IgD-negative memory B cell (primary cell): ENCODE results near the gene IGF1R. TPM values are rescaled to one million over a fixed set of nuclear protein-coding genes. Genes with fewer than 3 reads are reported as not detected.

Source experiments
- H3K27ac Mint-ChIP-seq, 3 donors: one replicate each; pipeline ENCODE4 v1.8.0; 2020 to 2022; ENCODE audit warnings: mild to moderate bottlenecking in 3 of 3, mixed read lengths in 3 of 3, moderate library complexity in 1 of 3
- H3K27me3 Mint-ChIP-seq: one replicate; pipeline ENCODE4 v1.8.0; 2021; ENCODE audit warnings: mixed read lengths
- H3K36me3 Mint-ChIP-seq: one replicate; pipeline ENCODE4 v1.8.0; 2020; ENCODE audit warnings: mild to moderate bottlenecking, mixed read lengths
- H3K4me1 Mint-ChIP-seq, 3 donors: one replicate each; pipeline ENCODE4 v1.8.0; 2020 to 2022; ENCODE audit warnings: mixed read lengths in 3 of 3, mild to moderate bottlenecking in 1 of 3
- H3K4me3 Mint-ChIP-seq, 4 donors: one replicate each; pipeline ENCODE4 v1.8.0; 2020 to 2022; ENCODE audit warnings: mild to moderate bottlenecking in 4 of 4, mixed read lengths in 4 of 4, moderate library complexity in 3 of 4
- H3K9me3 Mint-ChIP-seq, 3 donors: one replicate each; pipeline ENCODE4 v1.8.0; 2020 to 2021; ENCODE audit warnings: mixed read lengths in 3 of 3, mild to moderate bottlenecking in 1 of 3
- polyA plus RNA-seq: library from polyadenylated mRNA; unstranded; fragments of 300-500 nt; fragmentation: Illumina TruSeq; gene quantifications from one replicate; pipeline ENCODE4 v1.2.3, GENCODE V29; 2021

Gene IGF1R
- polyA plus RNA-seq, 1 donor from 2014 or later = 1.8 TPM

- Mint-ChIP-seq H3K36me3 (no peaks in the 10 kb centered on the region), H3K27ac (no peak overlapping the region), H3K27me3 (no peaks in the 10 kb centered on the region), H3K9me3 (peaks cover 0 to 2% (median 0%) of the 10 kb centered on the region in 3 donors), H3K4me1 (peaks cover 0 to 32% (median 3%) of the 10 kb centered on the region in 3 donors), H3K4me3 (no peak overlapping the region)
Observed at GRCh38 chr15:98743177-98743576, 94.8 kb downstream of the IGF1R start.

GRCh38 chr15:98744506-98744905, 96.2 kb downstream of the IGF1R start:
- H3K36me3 Mint-ChIP-seq = no peaks in the 10 kb centered on the region
- H3K27me3 Mint-ChIP-seq = no peaks in the 10 kb centered on the region
- peaks cover 0 to 29% (median 3%) of the 10 kb centered on the region in 3 donors for H3K4me1 Mint-ChIP-seq
- H3K27ac Mint-ChIP-seq = peak overlapping the region in 1 of 3 donors; percentile 29
- H3K4me3 Mint-ChIP-seq = no peak overlapping the region
- H3K9me3 Mint-ChIP-seq = no peaks in the 10 kb centered on the region

- Mint-ChIP-seq H3K9me3 (no peaks in the 10 kb centered on the region), H3K36me3 (no peaks in the 10 kb centered on the region), H3K27ac (no peak overlapping the region), H3K4me3 (no peak overlapping the region), H3K27me3 (no peaks in the 10 kb centered on the region), H3K4me1 (peaks cover 0 to 28% (median 3%) of the 10 kb centered on the region in 3 donors)
Observed at GRCh38 chr15:98745179-98745578, 96.8 kb downstream of the IGF1R start.

- Mint-ChIP-seq H3K4me3 (no peak overlapping the region), H3K36me3 (no peaks in the 10 kb centered on the region), H3K27me3 (no peaks in the 10 kb centered on the region), H3K9me3 (no peaks in the 10 kb centered on the region), H3K4me1 (peaks cover 0 to 28% (median 3%) of the 10 kb centered on the region in 3 donors), H3K27ac (no peak overlapping the region)
Observed at GRCh38 chr15:98745650-98746374, 97.5 kb downstream of the IGF1R start.

GRCh38 chr15:98746375-98747155, 98.2 kb downstream of the IGF1R start:
- H3K27ac Mint-ChIP-seq = no peak overlapping the region

GRCh38 chr15:98751767-98752166, 103.4 kb downstream of the IGF1R start:
- no peaks in the 10 kb centered on the region for H3K36me3 Mint-ChIP-seq
- peaks cover 0 to 10% (median 0%) of the 10 kb centered on the region in 3 donors for H3K4me1 Mint-ChIP-seq
- H3K9me3 Mint-ChIP-seq = no peaks in the 10 kb centered on the region
- H3K4me3 Mint-ChIP-seq = no peak overlapping the region
- no peaks in the 10 kb centered on the region for H3K27me3 Mint-ChIP-seq
- no peak overlapping the region for H3K27ac Mint-ChIP-seq

More at GRCh38 chr15:98746375-98747155, 98.2 kb downstream of the IGF1R start:
- peaks cover 0 to 28% (median 3%) of the 10 kb centered on the region in 3 donors for H3K4me1 Mint-ChIP-seq
- H3K27me3 Mint-ChIP-seq = no peaks in the 10 kb centered on the region
- no peak overlapping the region for H3K4me3 Mint-ChIP-seq
- H3K36me3 Mint-ChIP-seq = no peaks in the 10 kb centered on the region
- H3K9me3 Mint-ChIP-seq = no peaks in the 10 kb centered on the region

GRCh38 chr15:98753726-98754656, 105.7 kb downstream of the IGF1R start:
- Mint-ChIP-seq H3K4me3 (no peak overlapping the region), H3K36me3 (peaks cover 3% of the 10 kb centered on the region), H3K27ac (no peak overlapping the region)

GRCh38 chr15:98754657-98755022, 106.3 kb downstream of the IGF1R start:
- peaks cover 0 to 11% (median 5%) of the 10 kb centered on the region in 3 donors for H3K4me1 Mint-ChIP-seq
- peaks cover 3% of the 10 kb centered on the region for H3K36me3 Mint-ChIP-seq
- H3K4me3 Mint-ChIP-seq = no peak overlapping the region
- no peaks in the 10 kb centered on the region for H3K27me3 Mint-ChIP-seq
- peaks cover 0 to 2% (median 0%) of the 10 kb centered on the region in 3 donors for H3K9me3 Mint-ChIP-seq
- H3K27ac Mint-ChIP-seq = no peak overlapping the region

More at GRCh38 chr15:98753726-98754656, 105.7 kb downstream of the IGF1R start:
- peaks cover 0 to 11% (median 5%) of the 10 kb centered on the region in 3 donors for H3K4me1 Mint-ChIP-seq
- H3K27me3 Mint-ChIP-seq = no peaks in the 10 kb centered on the region
- H3K9me3 Mint-ChIP-seq = peaks cover 0 to 2% (median 0%) of the 10 kb centered on the region in 3 donors

GRCh38 chr15:98755138-98755537, 106.8 kb downstream of the IGF1R start:
- Mint-ChIP-seq H3K4me3 (no peak overlapping the region), H3K4me1 (peaks cover 0 to 11% (median 5%) of the 10 kb centered on the region in 3 donors), H3K36me3 (peaks cover 3% of the 10 kb centered on the region), H3K27me3 (no peaks in the 10 kb centered on the region), H3K27ac (no peak overlapping the region), H3K9me3 (peaks cover 0 to 2% (median 0%) of the 10 kb centered on the region in 3 donors)

- Mint-ChIP-seq H3K4me3 (no peak overlapping the region), H3K36me3 (peaks cover 3% of the 10 kb centered on the region), H3K27me3 (no peaks in the 10 kb centered on the region), H3K4me1 (peaks cover 0 to 14% (median 5%) of the 10 kb centered on the region in 3 donors), H3K27ac (no peak overlapping the region), H3K9me3 (peaks cover 0 to 2% (median 0%) of the 10 kb centered on the region in 3 donors)
Observed at GRCh38 chr15:98755781-98756180, 107.4 kb downstream of the IGF1R start.

GRCh38 chr15:98758224-98758623, 109.9 kb downstream of the IGF1R start:
- peaks cover 2 to 21% (median 5%) of the 10 kb centered on the region in 3 donors for H3K4me1 Mint-ChIP-seq
- no peak overlapping the region for H3K27ac Mint-ChIP-seq

GRCh38 chr15:98759277-98759676, 110.9 kb downstream of the IGF1R start:
- Mint-ChIP-seq H3K4me1 (peaks cover 2 to 22% (median 5%) of the 10 kb centered on the region in 3 donors), H3K27ac (no peak overlapping the region), H3K4me3 (no peak overlapping the region), H3K27me3 (no peaks in the 10 kb centered on the region), H3K36me3 (peaks cover 3% of the 10 kb centered on the region), H3K9me3 (peaks cover 0 to 2% (median 0%) of the 10 kb centered on the region in 3 donors)

More at GRCh38 chr15:98758224-98758623, 109.9 kb downstream of the IGF1R start:
- Mint-ChIP-seq H3K9me3 (peaks cover 0 to 2% (median 0%) of the 10 kb centered on the region in 3 donors), H3K36me3 (peaks cover 3% of the 10 kb centered on the region), H3K27me3 (no peaks in the 10 kb centered on the region), H3K4me3 (no peak overlapping the region)

- peaks cover 0 to 2% (median 0%) of the 10 kb centered on the region in 3 donors for H3K9me3 Mint-ChIP-seq
- H3K4me1 Mint-ChIP-seq = peaks cover 2 to 23% (median 5%) of the 10 kb centered on the region in 3 donors
- no peak overlapping the region for H3K27ac Mint-ChIP-seq
- no peak overlapping the region for H3K4me3 Mint-ChIP-seq
- H3K27me3 Mint-ChIP-seq = no peaks in the 10 kb centered on the region
- H3K36me3 Mint-ChIP-seq = peaks cover 6% of the 10 kb centered on the region
Observed at GRCh38 chr15:98760112-98760826, 111.9 kb downstream of the IGF1R start.

- H3K4me3 Mint-ChIP-seq = no peak overlapping the region
- H3K36me3 Mint-ChIP-seq = peaks cover 6% of the 10 kb centered on the region
- H3K27ac Mint-ChIP-seq = no peak overlapping the region
- peaks cover 1% of the 10 kb centered on the region for H3K27me3 Mint-ChIP-seq
- H3K4me1 Mint-ChIP-seq = peaks cover 2 to 23% (median 5%) of the 10 kb centered on the region in 3 donors
- peaks cover 0 to 2% (median 0%) of the 10 kb centered on the region in 3 donors for H3K9me3 Mint-ChIP-seq
Observed at GRCh38 chr15:98760975-98761374, 112.6 kb downstream of the IGF1R start.
